Measurements from ENCODE around the gene BTN3A1.

- TF ChIP-seq CTCF (IDR thresholded peaks at IDR 0.05) = no peak
- no peak for TF ChIP-seq POLR2AphosphoS5 (IDR thresholded peaks at IDR 0.05)
Measured at GRCh38 chr6:26388441-26388840, 13.6 kb upstream of the BTN3A1 start.

Data from stomach (tissue), 4 donors.